ENCODE results near the gene FAM234B.
"Not testable (repeated sequence)": the region's sequence is repeated elsewhere in the genome, so short reads cannot be mapped to it uniquely, and the experiment has no call there.

FAM234B gene

GRCh38 chr12:13060581-13060980, 16.4 kb downstream of the FAM234B start:
- no peak for DNase-seq (ENCODE audit: low read depth in 2 of 2)

- DNase-seq (ENCODE audit: low read depth in 2 of 2): no peak
Observed at GRCh38 chr12:13061377-13061776, 17.2 kb downstream of the FAM234B start.

GRCh38 chr12:13062669-13063068, 18.5 kb downstream of the FAM234B start:
- no peak for DNase-seq (ENCODE audit: low read depth in 2 of 2)

GRCh38 chr12:13066014-13066413, 21.8 kb downstream of the FAM234B start:
- no peak for DNase-seq (ENCODE audit: low read depth in 2 of 2)

GRCh38 chr12:13066459-13066858, 22.3 kb downstream of the FAM234B start:
- DNase-seq (ENCODE audit: low read depth in 2 of 2): no peak

- DNase-seq (ENCODE audit: low read depth in 2 of 2): no peak
Observed at GRCh38 chr12:13067322-13067721, 23.1 kb downstream of the FAM234B start.

DNA sequence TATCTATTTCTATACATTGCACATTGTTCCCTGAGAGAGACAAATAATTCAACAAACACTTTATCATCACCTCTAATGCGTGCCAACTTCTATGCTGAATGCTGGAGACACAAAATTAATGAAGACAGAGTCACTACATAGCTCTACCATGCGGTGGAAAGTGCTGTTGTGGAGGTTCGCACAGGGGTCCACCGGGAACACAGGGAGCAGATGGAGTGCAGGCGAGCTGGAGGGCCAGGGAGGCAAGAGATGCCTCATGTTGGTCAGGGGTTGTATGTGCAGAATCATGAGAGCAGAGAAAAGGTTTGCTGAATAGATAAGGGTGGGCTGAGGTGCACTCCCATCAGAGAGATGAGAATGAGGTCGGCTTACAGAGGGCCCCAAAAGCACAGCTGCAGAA, 25.2 kb downstream of the FAM234B start:
- no peak for DNase-seq (ENCODE audit: low read depth in 2 of 2)

DNA sequence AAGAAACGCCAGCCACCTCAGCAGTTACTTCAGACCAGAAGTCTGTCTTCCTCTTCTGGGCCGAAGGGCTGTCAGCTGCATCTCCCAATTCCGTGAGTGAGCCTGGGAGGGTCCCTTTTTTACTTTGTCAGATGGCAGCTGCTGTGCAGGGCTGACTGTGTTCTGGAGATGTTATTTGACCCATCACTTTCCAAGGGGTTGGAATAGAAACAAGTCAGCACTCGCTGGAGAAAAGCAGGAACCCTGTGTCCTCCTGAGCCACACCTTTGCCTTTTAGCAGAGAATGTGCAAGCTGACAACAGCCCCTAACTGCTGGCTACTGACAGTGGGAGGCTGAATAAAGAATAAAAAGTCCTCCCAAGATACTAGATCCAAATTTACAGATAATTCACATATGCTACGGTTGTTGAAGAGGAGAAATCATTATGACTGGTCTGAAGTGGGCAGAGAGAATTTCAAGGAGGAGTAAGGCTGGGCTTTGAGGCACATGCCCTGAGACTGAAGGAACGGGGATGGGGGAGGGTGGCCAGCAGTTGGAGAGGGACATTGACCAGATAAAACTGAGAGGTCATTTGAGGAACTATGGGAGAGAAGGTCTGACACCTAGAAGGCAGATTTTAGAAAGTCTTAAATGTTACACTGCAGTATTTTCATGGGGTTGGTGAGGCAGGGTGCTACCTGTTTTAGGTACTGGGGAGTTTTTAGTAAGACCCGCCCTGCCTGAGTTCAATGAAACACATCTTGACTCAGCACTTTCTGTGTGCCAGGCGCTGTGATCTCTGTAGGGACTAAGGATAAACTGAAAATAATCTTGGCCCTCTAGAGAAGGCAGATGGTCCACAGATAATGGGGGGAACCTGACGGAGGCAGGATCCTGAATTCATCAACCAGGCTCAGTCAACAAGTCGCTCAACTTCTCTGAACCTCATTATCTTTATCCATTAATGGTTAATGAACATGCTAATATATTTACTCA, 27.4 kb downstream of the FAM234B start:
- DNase-seq (ENCODE audit: low read depth in 2 of 2): no peak

- DNase-seq (ENCODE audit: low read depth in 2 of 2): no peak
Observed at GRCh38 chr12:13073173-13073572, 29.0 kb downstream of the FAM234B start.

DNA sequence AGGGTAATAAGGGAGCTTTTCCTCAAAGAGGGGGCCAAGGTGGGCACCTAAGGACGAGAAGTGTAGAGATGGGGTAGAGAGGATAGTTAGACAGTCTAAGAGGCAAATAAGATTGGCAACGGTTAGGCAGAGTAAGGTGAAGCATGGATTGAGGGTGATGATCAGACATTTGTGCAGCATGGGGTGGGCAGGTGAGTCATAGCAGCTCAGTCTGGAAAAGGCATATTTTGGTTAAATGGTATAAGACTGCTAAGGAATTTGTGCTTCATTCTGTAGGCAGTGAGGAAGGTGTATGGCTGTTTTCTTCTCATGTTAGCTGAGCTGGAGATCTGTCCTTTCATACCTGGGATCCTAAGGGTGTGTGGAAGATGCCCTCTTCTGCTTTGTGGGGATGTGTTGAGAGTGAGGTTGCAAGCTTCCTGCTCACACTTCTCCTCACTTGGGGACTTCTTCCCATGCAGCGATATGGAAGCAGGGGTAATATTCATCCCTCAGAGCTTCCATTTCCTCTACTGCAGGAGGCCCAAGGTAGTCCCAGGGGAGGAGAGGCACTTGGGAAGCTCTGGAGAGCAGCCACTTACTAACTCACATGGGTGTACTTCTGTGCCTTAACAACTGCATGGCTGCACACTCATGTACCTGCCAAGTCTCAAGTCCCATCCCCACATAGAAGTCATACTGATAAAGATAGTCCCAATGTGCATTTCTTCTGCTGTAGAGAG, 30.4 kb downstream of the FAM234B start:
- DNase-seq (ENCODE audit: low read depth in 2 of 2): no peak

DNA sequence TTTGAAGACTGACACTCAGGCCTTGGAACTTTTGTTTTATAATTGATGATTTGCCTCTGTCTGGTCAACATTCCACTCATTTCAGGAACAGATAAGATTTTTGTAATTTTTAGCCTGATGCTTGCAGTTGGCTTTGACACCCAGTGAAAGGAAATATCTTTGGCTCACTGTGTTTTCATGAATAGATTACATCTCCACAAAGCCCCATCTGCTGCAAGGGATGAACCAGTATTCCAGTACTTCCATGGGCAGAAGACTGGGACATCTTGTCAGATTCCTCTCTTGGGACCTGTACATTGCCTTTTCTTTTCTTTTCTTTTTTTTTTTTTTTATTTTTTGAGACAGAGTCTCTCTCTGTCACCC, 30.9 kb downstream of the FAM234B start:
- no peak for DNase-seq (ENCODE audit: low read depth in 2 of 2)

DNA sequence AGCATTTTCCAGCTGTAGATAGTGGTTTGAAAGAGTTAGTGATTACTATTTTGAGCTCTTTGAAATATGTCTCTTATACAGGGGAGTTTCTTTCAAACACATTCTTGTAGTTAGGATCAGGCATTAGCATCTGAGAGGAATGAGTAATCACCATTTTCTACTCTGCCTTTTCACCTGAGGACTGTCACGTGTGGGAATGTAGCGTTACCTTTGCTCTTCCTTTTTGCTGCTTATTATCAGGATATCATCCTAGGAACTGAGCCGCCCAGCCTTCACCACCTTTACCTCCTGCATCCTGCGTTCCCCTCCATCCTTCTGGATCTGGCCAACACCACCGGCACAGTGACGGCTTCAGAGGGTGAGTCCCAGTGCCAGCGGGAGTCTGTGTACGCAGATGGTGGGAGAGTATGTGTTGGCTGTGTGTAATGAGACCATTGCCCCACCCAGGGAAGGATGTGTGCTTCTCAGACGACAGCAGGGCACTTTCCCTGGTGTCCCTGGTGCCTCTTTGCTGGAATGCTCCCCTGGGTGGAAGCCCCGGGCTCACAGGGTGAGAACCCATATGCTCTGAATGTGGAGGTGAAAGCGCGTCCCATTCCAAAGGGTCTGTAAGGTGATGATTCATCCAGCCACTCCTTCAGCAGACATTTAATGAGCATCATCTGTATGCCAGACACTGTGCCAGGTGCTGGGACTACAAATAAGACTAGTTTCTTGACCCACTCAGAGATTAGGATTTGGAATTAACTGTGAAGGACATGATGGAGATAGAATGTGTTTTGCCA, 31.8 kb downstream of the FAM234B start:
- no peak for DNase-seq (ENCODE audit: low read depth in 2 of 2)

DNA sequence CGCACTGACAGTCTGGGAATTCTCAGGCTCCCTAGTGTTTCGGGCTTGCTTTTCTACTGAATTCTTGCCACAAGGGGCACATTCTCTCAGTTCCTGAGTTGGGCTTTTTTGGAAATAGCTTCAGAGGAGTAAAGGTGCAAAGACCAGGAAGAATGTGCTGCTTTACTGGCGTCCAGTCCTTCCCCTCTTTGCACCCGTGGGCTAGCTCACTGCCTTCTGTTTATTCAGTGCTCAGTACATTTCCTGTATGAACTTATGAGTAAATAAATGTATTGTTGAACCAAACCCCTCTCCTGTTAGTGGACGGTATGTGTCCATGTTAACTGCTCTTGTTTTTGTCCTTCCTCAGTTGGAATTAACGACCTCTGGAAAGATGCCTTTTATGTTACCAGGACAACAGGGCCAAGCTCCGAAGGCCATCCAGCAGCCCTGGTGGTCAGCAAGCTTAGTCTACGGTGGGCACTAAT, 35.3 kb downstream of the FAM234B start:
- DNase-seq (ENCODE audit: low read depth in 2 of 2): no peak

- DNase-seq (ENCODE audit: low read depth in 2 of 2): no peak
Observed at GRCh38 chr12:13080266-13080665, 36.1 kb downstream of the FAM234B start.

- DNase-seq (ENCODE audit: low read depth in 2 of 2): no peak
Observed at GRCh38 chr12:13082861-13083260, 38.7 kb downstream of the FAM234B start.

DNA sequence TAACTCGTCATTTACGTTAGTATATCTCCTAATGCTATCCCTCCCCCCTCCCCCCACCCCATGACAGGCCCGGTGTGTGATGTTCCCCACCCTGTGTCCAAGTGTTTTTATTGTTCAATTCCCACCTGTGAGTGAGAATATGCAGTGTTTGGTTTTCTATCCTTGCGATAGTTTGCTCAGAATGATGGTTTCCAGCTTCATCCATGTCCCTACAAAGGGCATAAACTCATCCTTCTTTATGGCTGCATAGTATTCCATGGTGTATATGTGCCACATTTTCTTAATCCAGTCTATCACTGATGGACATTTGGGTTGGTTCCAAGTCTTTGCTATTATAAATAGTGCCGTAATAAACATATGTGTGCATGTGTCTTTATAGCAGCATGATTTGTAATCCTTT, 39.5 kb downstream of the FAM234B start:
- DNase-seq (ENCODE audit: low read depth in 2 of 2): not testable (repeated sequence)

GRCh38 chr12:13084898-13085640, 40.9 kb downstream of the FAM234B start:
- no peak for DNase-seq (ENCODE audit: low read depth in 2 of 2)

GRCh38 chr12:13085968-13086686, 41.9 kb downstream of the FAM234B start:
- DNase-seq (ENCODE audit: low read depth in 2 of 2): no peak

DNA sequence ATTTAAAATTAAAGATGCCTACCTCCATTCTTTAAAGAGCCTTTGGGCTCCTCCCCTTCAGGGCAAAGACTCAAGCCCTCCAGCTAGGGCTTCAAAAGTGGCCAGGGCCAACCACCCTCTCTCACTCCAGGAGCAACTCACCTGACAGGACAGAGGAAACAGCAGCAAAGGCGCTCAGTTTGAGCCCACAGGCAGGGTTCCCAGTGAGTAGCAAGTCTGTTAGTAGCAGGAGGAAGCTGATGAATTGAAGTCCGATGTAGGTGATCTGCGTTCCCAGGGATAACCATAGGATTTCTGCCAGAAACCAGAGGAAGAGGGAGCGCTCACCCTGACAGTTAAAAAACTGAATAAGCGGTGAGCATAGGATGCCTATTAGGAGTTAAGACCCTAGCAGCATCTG, 43.6 kb downstream of the FAM234B start:
- DNase-seq (ENCODE audit: low read depth in 2 of 2): no peak

DNA sequence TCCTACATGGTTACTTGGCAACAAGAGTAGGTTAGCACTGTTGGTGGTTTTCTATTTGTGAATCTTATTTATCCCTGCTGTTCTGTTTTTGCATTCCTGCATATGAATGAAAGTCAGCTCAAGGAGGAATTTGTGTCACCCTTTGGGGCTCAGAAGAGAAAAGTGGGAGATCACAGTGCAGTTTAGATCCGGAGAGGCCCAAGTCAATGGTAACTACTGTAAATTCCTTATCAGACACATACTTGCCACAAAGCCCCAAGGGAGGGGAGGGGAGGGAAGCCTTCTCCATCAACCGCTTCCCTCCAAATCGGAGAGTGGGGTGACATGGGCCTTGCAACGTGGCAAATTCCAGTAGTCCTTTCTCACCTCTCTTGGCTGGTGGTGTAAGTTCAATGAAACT, 44.3 kb downstream of the FAM234B start:
- DNase-seq (ENCODE audit: low read depth in 2 of 2): no peak

DNA sequence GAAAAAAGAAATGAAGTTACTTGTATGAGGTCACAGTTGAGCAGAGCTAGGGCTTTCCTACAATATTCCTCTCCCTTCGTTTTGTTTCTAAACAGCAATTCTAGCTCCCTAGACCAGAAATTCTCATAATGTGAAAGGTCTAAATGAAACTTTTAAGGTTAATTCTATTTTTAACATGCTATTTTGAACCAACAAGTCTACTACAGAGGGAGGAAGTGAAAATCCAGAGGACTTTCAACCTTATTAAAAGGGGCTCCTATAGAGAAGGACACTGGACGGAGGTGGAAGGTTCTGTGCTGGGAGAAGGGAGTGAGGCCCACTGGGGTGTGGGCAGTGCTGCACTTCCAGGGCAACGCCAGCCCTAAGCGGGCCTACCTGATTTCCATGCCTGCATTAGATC, 45.9 kb downstream of the FAM234B start:
- DNase-seq (ENCODE audit: low read depth in 2 of 2): no peak
